Loucy (cell line): ENCODE data around the gene SYNGR3.

Experiments
- H2AFZ ChIP-seq: fragments of 200-600 bp; sonication (generic); 2 replicates; pipeline ENCODE4 v1.6.0; 2016; ENCODE audit warnings: antibody characterized with exemption, mild to moderate bottlenecking, low read length, moderate library complexity
- H3F3A ChIP-seq: fragments of 200-600 bp; 2 replicates; pipeline ENCODE4 v1.6.0; 2016; ENCODE audit warnings: antibody characterized with exemption, low read depth, mild to moderate bottlenecking
- H3K27me3 ChIP-seq: fragments of 200-600 bp; sonication (generic); 2 replicates; pipeline ENCODE4 v1.6.1; 2014; ENCODE audit warnings: low read length, mild to moderate bottlenecking; ENCODE audit not compliant: insufficient read depth, poor library complexity, severe bottlenecking
- H3K36me3 ChIP-seq: fragments of 200-600 bp; sonication (generic); 2 replicates; pipeline ENCODE4 v1.6.1; 2016; ENCODE audit warnings: low read length; ENCODE audit not compliant: insufficient read depth
- H3K4me1 ChIP-seq: fragments of 200-600 bp; sonication (generic); 2 replicates; pipeline ENCODE4 v1.5.1; 2014; ENCODE audit warnings: low read length, mild to moderate bottlenecking; ENCODE audit not compliant: insufficient read depth, poor library complexity, severe bottlenecking
- H3K4me2 ChIP-seq: fragments of 200-600 bp; sonication (generic); 2 replicates; pipeline ENCODE4 v1.6.0; 2014; ENCODE audit warnings: antibody characterized with exemption, low read length, low read depth, mild to moderate bottlenecking; ENCODE audit not compliant: poor library complexity, severe bottlenecking
- H3K4me3 ChIP-seq: fragments of 200-600 bp; sonication (generic); 2 replicates; pipeline ENCODE4 v1.5.1; 2014; ENCODE audit warnings: low read length, mild to moderate bottlenecking, mixed read lengths; ENCODE audit not compliant: poor library complexity, severe bottlenecking
- H3K79me2 ChIP-seq: fragments of 200-600 bp; sonication (generic); 2 replicates; pipeline ENCODE4 v1.6.1; 2014; ENCODE audit warnings: low read length; ENCODE audit not compliant: insufficient read depth
- H3K9ac ChIP-seq: fragments of 200-600 bp; sonication (generic); 2 replicates; pipeline ENCODE4 v1.6.0; 2014; ENCODE audit warnings: mild to moderate bottlenecking, low read depth, low read length, moderate library complexity; ENCODE audit not compliant: poor library complexity, severe bottlenecking
- H3K9me2 ChIP-seq: fragments of 200-600 bp; sonication (generic); replicated peaks from 2 replicates; pipeline ENCODE4 v1.6.1; 2016; ENCODE audit warnings: low read depth, low read length, mixed read lengths
- H3K9me3 ChIP-seq: fragments of 200-600 bp; sonication (generic); 2 replicates; pipeline ENCODE4 v1.6.1; 2014; ENCODE audit warnings: mild to moderate bottlenecking, antibody characterized with exemption, low read length, low read depth; ENCODE audit not compliant: insufficient read depth
- H4K20me1 ChIP-seq: fragments of 200-600 bp; sonication (generic); 2 replicates; pipeline ENCODE4 v1.6.0; 2014; ENCODE audit warnings: antibody characterized with exemption, low read length, mild to moderate bottlenecking; ENCODE audit not compliant: insufficient read depth, poor library complexity, severe bottlenecking
- CTCF ChIP-seq: fragments of 200-600 bp; sonication (generic); conservative IDR thresholded peaks from 2 replicates; pipeline ENCODE4 v1.5.1; 2014; ENCODE audit warnings: mild to moderate bottlenecking, antibody characterized with exemption, low read length
- EZH2phosphoT487 ChIP-seq: fragments of 200-600 bp; IDR thresholded peaks from 2 replicates; pipeline ENCODE4 v1.6.1; 2018; ENCODE audit warnings: antibody characterized with exemption, mild to moderate bottlenecking, moderate library complexity, borderline replicate concordance

SYNGR3 gene

GRCh38 chr16:1964506-1965395 is 25.0 kb upstream of the SYNGR3 start, which contains the start of gene RPS2:
Gene RPS2 (minus strand): TSS chr16:1964826. CDS start chr16:1964625, 201 bp downstream.
- peaks cover 6% of the 10 kb centered on the region for H3K4me1 ChIP-seq
- H4K20me1 ChIP-seq, result peaks cover 28% of the 10 kb centered on the region
- H3K4me2 ChIP-seq, result peak within 1 kb of the TSS; percentile 79
- H3F3A ChIP-seq, result peaks cover 9% of the 10 kb centered on the region; the same call in 1 of the 2 replicates
- H3K27me3 ChIP-seq, result peaks cover 9% of the 10 kb centered on the region
- no peaks in the 10 kb centered on the region for H3K9me2 ChIP-seq
- TF ChIP-seq CTCF, result no peak; the same call in 1 of the 2 replicates
- TF ChIP-seq EZH2phosphoT487, result no peak
- peak within 1 kb of the TSS; percentile 85 for H3K4me3 ChIP-seq
- peaks cover 16% of the 10 kb centered on the region; the same call in 1 of the 2 replicates for H3K36me3 ChIP-seq
- H3K79me2 ChIP-seq, result peaks cover 51% of the 10 kb centered on the region
- H2AFZ ChIP-seq, result peak within 1 kb of the TSS; percentile 81; the same call in 1 of the 2 replicates
- H3K9me3 ChIP-seq, result no peaks in the 10 kb centered on the region
- H3K9ac ChIP-seq, result peak within 1 kb of the TSS; percentile 93

- peak overlapping the region; percentile 85 for H3K4me3 ChIP-seq
- H3K4me2 ChIP-seq, result peak overlapping the region; percentile 79
- peaks cover 16% of the 10 kb centered on the region; the same call in 1 of the 2 replicates for H3K36me3 ChIP-seq
- peak overlapping the region; percentile 81; the same call in 1 of the 2 replicates for H2AFZ ChIP-seq
- H3K4me1 ChIP-seq, result peaks cover 6% of the 10 kb centered on the region
- no peak for TF ChIP-seq CTCF
- no peak for TF ChIP-seq EZH2phosphoT487
- H4K20me1 ChIP-seq, result peaks cover 26% of the 10 kb centered on the region
- peaks cover 9% of the 10 kb centered on the region for H3K27me3 ChIP-seq
- H3F3A ChIP-seq, result peaks cover 7% of the 10 kb centered on the region; the same call in 1 of the 2 replicates
- H3K9ac ChIP-seq, result peak overlapping the region; percentile 93
- H3K79me2 ChIP-seq, result peaks cover 44% of the 10 kb centered on the region
- no peaks in the 10 kb centered on the region for H3K9me3 ChIP-seq
- H3K9me2 ChIP-seq, result no peaks in the 10 kb centered on the region
Measured at GRCh38 chr16:1965396-1966001, 24.3 kb upstream of the SYNGR3 start.

- H3K4me3 ChIP-seq, result peak within 1 kb of the TSS; percentile 85
- H3F3A ChIP-seq, result peaks cover 3% of the 10 kb centered on the region; the same call in 1 of the 2 replicates
- peaks cover 6% of the 10 kb centered on the region for H3K4me1 ChIP-seq
Measured at GRCh38 chr16:1966460-1966859, 23.3 kb upstream of the SYNGR3 start, which contains the start of gene RNF151. Gene RNF151 (plus strand): TSS chr16:1966856. CDS start chr16:1966882, 26 bp downstream.

More at GRCh38 chr16:1966460-1966859, 23.3 kb upstream of the SYNGR3 start, which contains the start of gene RNF151:
- Histone ChIP-seq H2AFZ (no peak within 1 kb of the TSS), H3K36me3 (peaks cover 16% of the 10 kb centered on the region; the same call in 1 of the 2 replicates), H3K27me3 (peaks cover 9% of the 10 kb centered on the region), H3K9ac (peak within 1 kb of the TSS; percentile 93), H3K4me2 (peak within 1 kb of the TSS; percentile 79), H3K79me2 (peaks cover 43% of the 10 kb centered on the region), H4K20me1 (peaks cover 24% of the 10 kb centered on the region), H3K9me3 (no peaks in the 10 kb centered on the region), H3K9me2 (no peaks in the 10 kb centered on the region)
- no peak for TF ChIP-seq EZH2phosphoT487
- TF ChIP-seq CTCF, result no peak
